AG09319 (cell line): ENCODE measurements around the gene PSEN2.

Experiments used
- DNase-seq: peaks from one replicate; pipeline ENCODE4 v3.0.0-alpha.2; 2010; ENCODE audit warnings: low read depth; ENCODE audit errors: extremely low read depth
- CTCF ChIP-seq: IDR thresholded peaks from 2 replicates; pipeline ENCODE4 v1.5.1; 2011; ENCODE audit warnings: low read depth, mild to moderate bottlenecking, inconsistent platforms, low read length, moderate library complexity

PSEN2 gene

GRCh38 chr1:226870401-226871279 lies at the start of gene PSEN2:
PSEN2 (plus strand) TSS chr1:226870616; CDS start chr1:226881908, 11,292 bp downstream.
- no peak for DNase-seq
- TF ChIP-seq CTCF = peak; percentile 10

- no peak for TF ChIP-seq CTCF
Observed at GRCh38 chr1:226820941-226821718, 49.3 kb upstream of the PSEN2 start.

GRCh38 chr1:226821719-226822085 lies 48.7 kb upstream of the PSEN2 start:
- DNase-seq = no peak
- TF ChIP-seq CTCF = no peak

More at GRCh38 chr1:226820941-226821718, 49.3 kb upstream of the PSEN2 start:
- DNase-seq = peak; percentile 87

- TF ChIP-seq CTCF = no peak
- no peak for DNase-seq
Observed at GRCh38 chr1:226823643-226824042, 46.8 kb upstream of the PSEN2 start.

GRCh38 chr1:226825037-226825745 lies 45.2 kb upstream of the PSEN2 start:
- no peak for TF ChIP-seq CTCF
- no peak for DNase-seq

GRCh38 chr1:226825746-226826100 lies 44.7 kb upstream of the PSEN2 start:
- no peak for TF ChIP-seq CTCF
- no peak for DNase-seq
